A673 (cell line): ENCODE results near the gene HS6ST3. TPM values are rescaled to one million over a fixed set of nuclear protein-coding genes. Genes with fewer than 3 reads are reported as not detected.

Experiments
- BruUV-seq: library from RNA; stranded (reverse); fragments of 400-500 nt; replicated peaks from 2 replicates; lab custom pipeline; 2021; lab: Mats Ljungman, UMichigan
- CTCF ChIA-PET: fragments of 300-600 bp; sonication (Branson Sonifier 250); formaldehyde crosslinking; loops from one replicate; lab custom pipeline; 2022; ENCODE audit warnings: antibody characterized with exemption; lab: Charles Lee
- POLR2A ChIA-PET: fragments of 300-600 bp; sonication (Branson Sonifier 250); formaldehyde crosslinking; loops from one replicate; lab custom pipeline; 2022; ENCODE audit warnings: antibody characterized with exemption; ENCODE audit not compliant: low non-redundant PET; lab: Charles Lee
- DNase-seq: peaks from one replicate; pipeline ENCODE4 v3.0.0-alpha.2; 2015; ENCODE audit warnings: low spot score
- H3K27ac ChIP-seq: fragments of 200-600 bp; sonication (generic); 2 replicates; pipeline ENCODE4 v1.5.1; 2016; ENCODE audit warnings: mixed run types, low read depth, mild to moderate bottlenecking, mixed read lengths, antibody characterized with exemption, low read length; ENCODE audit not compliant: poor library complexity, severe bottlenecking
- H3K27me3 ChIP-seq: fragments of 200-600 bp; sonication (generic); replicated peaks from 2 replicates; pipeline ENCODE4 v1.6.1; 2017; ENCODE audit warnings: mixed run types, low read depth, mild to moderate bottlenecking, mixed read lengths, antibody characterized with exemption, low read length; ENCODE audit not compliant: insufficient read depth, poor library complexity
- H3K36me3 ChIP-seq: fragments of 200-600 bp; sonication (generic); 2 replicates; pipeline ENCODE4 v1.6.1; 2016; ENCODE audit warnings: mixed run types, mild to moderate bottlenecking, mixed read lengths, antibody characterized with exemption, low read length; ENCODE audit not compliant: insufficient read depth, poor library complexity, severe bottlenecking
- H3K4me1 ChIP-seq: fragments of 200-600 bp; sonication (generic); 2 replicates; pipeline ENCODE4 v1.6.1; 2017; ENCODE audit warnings: mixed run types, mild to moderate bottlenecking, mixed read lengths, antibody characterized with exemption, low read length; ENCODE audit not compliant: insufficient read depth, poor library complexity, severe bottlenecking
- H3K4me3 ChIP-seq: fragments of 200-600 bp; sonication (generic); 2 replicates; pipeline ENCODE4 v1.5.1; 2016; ENCODE audit warnings: low read depth, mixed run types, mild to moderate bottlenecking, mixed read lengths, low read length; ENCODE audit not compliant: poor library complexity, severe bottlenecking
- H3K9me3 ChIP-seq: fragments of 200-600 bp; sonication (generic); 2 replicates; pipeline ENCODE4 v1.6.1; 2016; ENCODE audit warnings: mixed run types, low read depth, mild to moderate bottlenecking, mixed read lengths, antibody characterized with exemption, low read length; ENCODE audit not compliant: poor library complexity, severe bottlenecking
- CTCF ChIP-seq: fragments of 300-800, 200-600 bp; sonication (generic); conservative IDR thresholded peaks from 2 replicates; pipeline ENCODE4 v1.5.1; 2017; ENCODE audit warnings: low read depth, mild to moderate bottlenecking, antibody characterized with exemption, low read length, moderate library complexity, mixed read lengths
- EZH2 ChIP-seq: fragments of 200-600 bp; sonication (generic); IDR thresholded peaks from 2 replicates; pipeline ENCODE4 v1.6.1; 2017; ENCODE audit warnings: borderline replicate concordance, low read depth, mild to moderate bottlenecking, mixed read lengths, antibody characterized with exemption, low read length; ENCODE audit not compliant: poor library complexity, severe bottlenecking
- intact Hi-C: fragments of 100-400 bp; cut with micrococcal nuclease; formaldehyde crosslinking; loops from one replicate; pipeline ENCODE4 v1.10.0; 2022; ENCODE audit not compliant: unreplicated experiment
- total RNA-seq: library from RNA; stranded (reverse); gene quantifications from 2 replicates; pipeline ENCODE4 v1.2.3, GENCODE V29; 2021

The HS6ST3 gene
- total RNA-seq, 1 experiment from 2014 or later, result not detected

GRCh38 chr13:96782186-96782585 is 692.3 kb downstream of the HS6ST3 start:
- intact Hi-C loops, result no loop called here
- TF ChIP-seq CTCF, result no peak
- no peak for TF ChIP-seq EZH2
- Histone ChIP-seq H3K36me3 (no peaks in the 10 kb centered on the region), H3K4me3 (no peak overlapping the region), H3K9me3 (no peaks in the 10 kb centered on the region), H3K4me1 (no peaks in the 10 kb centered on the region), H3K27me3 (no peaks in the 10 kb centered on the region), H3K27ac (no peak overlapping the region)
- CTCF ChIA-PET, result no interaction called here
- POLR2A ChIA-PET, result no interaction called here
- BruUV-seq, result no TSS peak
- no peak for DNase-seq

GRCh38 chr13:96783057-96783456 is 693.1 kb downstream of the HS6ST3 start:
- DNase-seq, result no peak
- no peak overlapping the region for H3K4me3 ChIP-seq
- no peaks in the 10 kb centered on the region for H3K4me1 ChIP-seq
- no peak overlapping the region for H3K27ac ChIP-seq
- H3K9me3 ChIP-seq, result no peaks in the 10 kb centered on the region
- TF ChIP-seq EZH2, result no peak
- no peak for TF ChIP-seq CTCF
- CTCF ChIA-PET, result no interaction called here
- no TSS peak for BruUV-seq
- POLR2A ChIA-PET, result no interaction called here
- intact Hi-C loops, result no loop called here
- no peaks in the 10 kb centered on the region for H3K27me3 ChIP-seq
- no peaks in the 10 kb centered on the region for H3K36me3 ChIP-seq

- no TSS peak for BruUV-seq
- Histone ChIP-seq H3K4me1 (no peaks in the 10 kb centered on the region), H3K27ac (no peak overlapping the region), H3K27me3 (no peaks in the 10 kb centered on the region), H3K36me3 (no peaks in the 10 kb centered on the region), H3K4me3 (no peak overlapping the region), H3K9me3 (no peaks in the 10 kb centered on the region)
- ChIA-PET CTCF (no interaction called here), POLR2A (no interaction called here)
- peak; percentile 4 for DNase-seq
- TF ChIP-seq EZH2 (no peak), CTCF (no peak)
- intact Hi-C loops, result no loop called here
These were observed 693.6 kb downstream of the HS6ST3 start for GRCh38 chr13:96783511-96783910.
